Medulla oblongata (tissue), 1 donor: ENCODE data around the gene PIP5K1A.
"Not testable (repeated sequence)": the region's sequence is repeated elsewhere in the genome, so short reads cannot be mapped to it uniquely, and the experiment has no call there.

Experiments used
- DNase-seq: peaks from one replicate; pipeline ENCODE4 v3.0.0-alpha.2; 2015; ENCODE audit errors: extremely low spot score

The PIP5K1A gene

GRCh38 chr1:151193304-151193703 lies 5.0 kb upstream of the PIP5K1A start:
- no peak for DNase-seq

- no peak for DNase-seq
Observed at GRCh38 chr1:151193856-151194255, 4.5 kb upstream of the PIP5K1A start.

GRCh38 chr1:151194894-151195594 lies 3.3 kb upstream of the PIP5K1A start:
- not testable (repeated sequence) for DNase-seq

- DNase-seq = peak; percentile 93
Observed at GRCh38 chr1:151196292-151196800, 2.0 kb upstream of the PIP5K1A start.

- DNase-seq = no peak
Observed at GRCh38 chr1:151197863-151198253, 494 bp upstream of the PIP5K1A start.

GRCh38 chr1:151199873-151200581 lies 1.7 kb downstream of the PIP5K1A start:
- no peak for DNase-seq

- not testable (repeated sequence) for DNase-seq
Observed at GRCh38 chr1:151205381-151205965, 7.1 kb downstream of the PIP5K1A start.

- no peak for DNase-seq
Observed at GRCh38 chr1:151210830-151211229, 12.5 kb downstream of the PIP5K1A start.

- DNase-seq = no peak
Observed at GRCh38 chr1:151211972-151212705, 13.8 kb downstream of the PIP5K1A start.

GRCh38 chr1:151213560-151213959 lies 15.2 kb downstream of the PIP5K1A start:
- DNase-seq = no peak

GRCh38 chr1:151221616-151222015 lies 23.3 kb downstream of the PIP5K1A start:
- no peak for DNase-seq

GRCh38 chr1:151222130-151222529 lies 23.8 kb downstream of the PIP5K1A start:
- no peak for DNase-seq

- no peak for DNase-seq
Observed at GRCh38 chr1:151235235-151235634, 36.9 kb downstream of the PIP5K1A start.

GRCh38 chr1:151237678-151238466 lies 39.5 kb downstream of the PIP5K1A start:
- no peak for DNase-seq

- no peak for DNase-seq
Observed at GRCh38 chr1:151238467-151238739, 40.1 kb downstream of the PIP5K1A start.

GRCh38 chr1:151242442-151242841 lies 44.1 kb downstream of the PIP5K1A start:
- DNase-seq = no peak

- DNase-seq = no peak
Observed at GRCh38 chr1:151243683-151244216, 45.4 kb downstream of the PIP5K1A start.

GRCh38 chr1:151246786-151247185 lies 48.4 kb downstream of the PIP5K1A start:
- DNase-seq = no peak

GRCh38 chr1:151251656-151252470 lies 53.5 kb downstream of the PIP5K1A start:
- peak; percentile 79 for DNase-seq
